Measurements from ENCODE around the gene PHACTR3.

PHACTR3 gene

GRCh38 chr20:59648466-59649070 lies 44.2 kb downstream of the PHACTR3 start:
- no peak for DNase-seq (ENCODE audit: low spot score)

- no peak for DNase-seq (ENCODE audit: low spot score)
Measured at GRCh38 chr20:59650418-59650817, 46.1 kb downstream of the PHACTR3 start.

- no peak for DNase-seq (ENCODE audit: low spot score)
Measured at GRCh38 chr20:59652381-59652780, 48.0 kb downstream of the PHACTR3 start.

GRCh38 chr20:59656417-59656816 lies 52.1 kb downstream of the PHACTR3 start:
- no peak for DNase-seq (ENCODE audit: low spot score)

- no peak for DNase-seq (ENCODE audit: low spot score)
Measured at GRCh38 chr20:59657459-59658046, 53.2 kb downstream of the PHACTR3 start.

- DNase-seq (ENCODE audit: low spot score): no peak
Measured at GRCh38 chr20:59660471-59660870, 56.1 kb downstream of the PHACTR3 start.

GRCh38 chr20:59661153-59661552 lies 56.8 kb downstream of the PHACTR3 start:
- no peak for DNase-seq (ENCODE audit: low spot score)

- DNase-seq (ENCODE audit: low spot score): no peak
Measured at GRCh38 chr20:59661621-59662020, 57.3 kb downstream of the PHACTR3 start.

GRCh38 chr20:59662161-59662560 lies 57.8 kb downstream of the PHACTR3 start:
- no peak for DNase-seq (ENCODE audit: low spot score)

- DNase-seq (ENCODE audit: low spot score): no peak
Measured at GRCh38 chr20:59662856-59663512, 58.6 kb downstream of the PHACTR3 start.

GRCh38 chr20:59663513-59664060 lies 59.2 kb downstream of the PHACTR3 start:
- no peak for DNase-seq (ENCODE audit: low spot score)

GRCh38 chr20:59664421-59664941 lies 60.1 kb downstream of the PHACTR3 start:
- no peak for DNase-seq (ENCODE audit: low spot score)

GRCh38 chr20:59665656-59666555 lies 61.6 kb downstream of the PHACTR3 start:
- DNase-seq (ENCODE audit: low spot score): no peak

- DNase-seq (ENCODE audit: low spot score): no peak
Measured at GRCh38 chr20:59666586-59666985, 62.2 kb downstream of the PHACTR3 start.

GRCh38 chr20:59667131-59667530 lies 62.8 kb downstream of the PHACTR3 start:
- no peak for DNase-seq (ENCODE audit: low spot score)

- no peak for DNase-seq (ENCODE audit: low spot score)
Measured at GRCh38 chr20:59667981-59668515, 63.7 kb downstream of the PHACTR3 start.

GRCh38 chr20:59668926-59669850 lies 64.8 kb downstream of the PHACTR3 start:
- DNase-seq (ENCODE audit: low spot score): no peak

- no peak for DNase-seq (ENCODE audit: low spot score)
Measured at GRCh38 chr20:59670786-59671492, 66.6 kb downstream of the PHACTR3 start.

GRCh38 chr20:59671661-59672471 lies 67.5 kb downstream of the PHACTR3 start:
- DNase-seq (ENCODE audit: low spot score): no peak

Measured in kidney tubule cell (primary cell).